ENCODE measurements around the gene SDC1.

DNA sequence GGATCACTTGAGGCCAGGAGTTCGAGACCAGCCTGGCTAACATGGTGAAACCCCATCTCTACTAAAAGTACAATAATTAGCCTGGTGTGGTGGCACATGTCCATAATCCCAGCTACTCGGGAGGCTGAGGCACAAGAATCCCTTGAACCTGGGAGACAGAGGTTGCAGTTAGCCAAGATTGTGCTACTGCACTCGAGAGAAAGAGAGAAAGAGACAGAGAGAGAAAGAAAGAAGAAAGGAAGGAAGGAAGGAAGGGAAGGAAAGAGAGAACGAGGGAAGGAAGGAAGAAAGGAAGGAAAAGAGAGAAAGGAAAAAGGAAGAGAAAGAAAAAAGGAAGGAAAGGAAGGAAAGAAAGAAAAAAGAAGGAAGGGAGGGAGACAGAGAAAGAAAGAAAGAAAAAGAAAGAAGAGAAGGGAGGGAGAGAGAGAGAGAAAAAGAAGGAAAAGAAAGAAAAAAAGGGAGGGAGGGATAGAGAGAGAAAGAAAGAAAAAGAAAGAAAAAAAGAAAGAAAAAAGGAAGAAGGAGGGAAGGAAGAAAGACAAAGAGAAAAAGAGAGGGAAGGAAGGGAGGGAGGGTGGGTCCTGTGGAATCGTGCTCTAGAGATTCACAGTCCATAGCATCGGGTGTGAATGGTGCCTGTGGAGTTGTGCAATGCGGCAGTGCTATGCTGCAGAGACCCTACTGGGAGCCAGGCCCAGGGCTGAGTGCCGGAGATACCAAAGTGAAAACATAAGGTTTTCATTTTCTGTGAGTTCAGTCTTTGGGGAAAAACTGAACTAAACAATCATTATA, 4.6 kb upstream of the SDC1 start:
- no peak for TF ChIP-seq EZH2 (IDR thresholded peaks at IDR 0.05; ENCODE audit: insufficient read depth, low read length)
- TF ChIP-seq, protein P1, sequence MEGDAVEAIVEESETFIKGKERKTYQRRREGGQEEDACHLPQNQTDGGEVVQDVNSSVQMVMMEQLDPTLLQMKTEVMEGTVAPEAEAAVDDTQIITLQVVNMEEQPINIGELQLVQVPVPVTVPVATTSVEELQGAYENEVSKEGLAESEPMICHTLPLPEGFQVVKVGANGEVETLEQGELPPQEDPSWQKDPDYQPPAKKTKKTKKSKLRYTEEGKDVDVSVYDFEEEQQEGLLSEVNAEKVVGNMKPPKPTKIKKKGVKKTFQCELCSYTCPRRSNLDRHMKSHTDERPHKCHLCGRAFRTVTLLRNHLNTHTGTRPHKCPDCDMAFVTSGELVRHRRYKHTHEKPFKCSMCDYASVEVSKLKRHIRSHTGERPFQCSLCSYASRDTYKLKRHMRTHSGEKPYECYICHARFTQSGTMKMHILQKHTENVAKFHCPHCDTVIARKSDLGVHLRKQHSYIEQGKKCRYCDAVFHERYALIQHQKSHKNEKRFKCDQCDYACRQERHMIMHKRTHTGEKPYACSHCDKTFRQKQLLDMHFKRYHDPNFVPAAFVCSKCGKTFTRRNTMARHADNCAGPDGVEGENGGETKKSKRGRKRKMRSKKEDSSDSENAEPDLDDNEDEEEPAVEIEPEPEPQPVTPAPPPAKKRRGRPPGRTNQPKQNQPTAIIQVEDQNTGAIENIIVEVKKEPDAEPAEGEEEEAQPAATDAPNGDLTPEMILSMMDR (IDR thresholded peaks at IDR 0.05; ENCODE audit: insufficient read depth, low read depth, low read length), result no peak

All from astrocyte (in vitro differentiated cells and primary cell).